Activated CD4-positive, alpha-beta T cell treated with anti-CD3 and anti-CD28 coated beads for 1 hour (primary cell): ENCODE measurements around the gene ARF6.

Experiments
- DNase-seq: peaks from one replicate; pipeline ENCODE4 v3.0.0-alpha.2; 2020

The ARF6 gene

DNA sequence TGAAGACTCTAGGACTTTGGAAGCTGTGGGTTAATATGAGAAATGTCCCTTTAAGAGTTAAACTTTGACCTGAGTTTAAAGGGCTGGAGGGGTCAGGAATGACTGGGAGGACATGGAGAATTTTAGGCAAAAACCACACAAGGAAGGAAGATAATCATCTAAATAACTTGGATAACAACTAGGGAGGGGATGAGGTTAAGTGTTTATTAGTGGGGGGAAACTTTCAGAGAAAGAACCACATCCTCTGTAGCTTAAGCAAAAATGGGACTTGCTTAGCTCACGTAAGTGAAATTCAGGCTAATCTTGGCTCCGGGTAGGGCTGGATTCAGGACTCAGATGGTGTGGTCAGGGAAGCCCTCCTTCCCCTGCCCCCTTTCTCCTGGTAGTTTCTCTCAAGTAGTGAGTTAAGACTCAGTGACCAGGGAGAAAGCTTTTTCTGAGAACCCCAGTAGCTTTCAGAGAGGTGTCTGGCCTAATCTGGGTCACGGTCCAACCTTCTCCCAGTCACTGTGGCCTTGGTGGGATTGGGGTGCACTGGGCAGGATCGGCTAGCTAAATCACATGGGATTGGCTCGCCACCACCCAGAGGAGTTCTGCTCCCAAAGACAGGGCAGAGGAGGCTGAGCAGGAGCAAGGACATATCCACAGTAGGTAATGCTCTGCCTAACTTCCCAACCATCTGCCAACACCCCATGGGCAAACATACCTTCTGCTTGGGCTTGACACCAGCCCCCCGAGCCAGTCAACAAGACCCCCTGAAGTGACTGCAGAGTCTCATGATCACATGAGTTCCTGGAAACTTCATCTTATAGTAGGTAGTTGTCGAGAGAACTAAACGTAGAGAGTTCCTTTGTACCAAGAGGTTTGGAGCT is 52.8 kb downstream of the ARF6 start:
- DNase-seq: no peak
